GM21786 (cell line): ENCODE data around the gene SLC18A3.

Source experiments
- ATAC-seq: cut with Tn5 transposase; IDR thresholded peaks from one replicate; pipeline ENCODE4 v1.9.1; 2021; ENCODE audit not compliant: unreplicated experiment

Gene SLC18A3

GRCh38 chr10:49649936-49650723 is 40.0 kb downstream of the SLC18A3 start:
- no peak for ATAC-seq

- no peak for ATAC-seq
These were observed 40.6 kb downstream of the SLC18A3 start for GRCh38 chr10:49650724-49651034.

GRCh38 chr10:49651039-49651835 is 41.1 kb downstream of the SLC18A3 start:
- no peak for ATAC-seq

GRCh38 chr10:49651917-49652316 is 41.8 kb downstream of the SLC18A3 start:
- ATAC-seq, result no peak

- no peak for ATAC-seq
These were observed 42.5 kb downstream of the SLC18A3 start for GRCh38 chr10:49652421-49653272.

- no peak for ATAC-seq
These were observed 43.3 kb downstream of the SLC18A3 start for GRCh38 chr10:49653273-49653929.

GRCh38 chr10:49654036-49654693 is 44.1 kb downstream of the SLC18A3 start:
- no peak for ATAC-seq

GRCh38 chr10:49655099-49655498 is 45.0 kb downstream of the SLC18A3 start:
- no peak for ATAC-seq

GRCh38 chr10:49656845-49657493 is 46.9 kb downstream of the SLC18A3 start:
- ATAC-seq, result no peak

GRCh38 chr10:49657606-49658005 is 47.5 kb downstream of the SLC18A3 start:
- no peak for ATAC-seq

GRCh38 chr10:49661140-49661856 is 51.2 kb downstream of the SLC18A3 start:
- no peak for ATAC-seq
